Right lobe of liver (tissue), 6 donors: Measurements from ENCODE around the gene CFAP161. TPM values are rescaled to one million over a fixed set of nuclear protein-coding genes. Genes with fewer than 3 reads are reported as not detected.

Experiments
- ATAC-seq, 4 donors: fragments of 200-7000 bp; cut with Tn5 transposase; one replicate each; pipeline ENCODE4 v1.9.1; 2020; ENCODE audit warnings: mild to moderate bottlenecking in 4 of 4, moderate library complexity in 4 of 4
- DNase-seq, 3 donors: peaks; one replicate each; pipeline ENCODE4 v3.0.0-alpha.2; 2020
- H3K27ac ChIP-seq, 3 donors: fragments of 200-600 bp; one replicate each; pipeline ENCODE4 v1.8.0; 2022
- H3K27me3 ChIP-seq, 2 donors: fragments of 200-600 bp; one replicate each; pipeline ENCODE4 v1.8.0; 2022
- H3K36me3 ChIP-seq, 4 donors: fragments of 200-600 bp; sonication (generic) in 1 of 4; one replicate each; pipeline versions ENCODE4 v1.5.1 to v1.8.0; 2017 to 2022; ENCODE audit warnings: control low read depth in 1 of 4
- H3K4me1 ChIP-seq, 4 donors: fragments of 200-600 bp; sonication (generic) in 1 of 4; one replicate each; pipeline versions ENCODE4 v1.5.1 to v1.8.0; 2017 to 2022; ENCODE audit warnings: control low read depth in 1 of 4
- H3K4me3 ChIP-seq, 3 donors: fragments of 200-600 bp; one replicate each; pipeline ENCODE4 v1.8.0; 2022
- H3K9me3 ChIP-seq, 4 donors: fragments of 200-600 bp; sonication (generic) in 1 of 4; one replicate each; pipeline versions ENCODE4 v1.5.1 to v1.8.0; 2017 to 2022; ENCODE audit warnings: control low read depth in 1 of 4
- CTCF ChIP-seq, 4 donors: fragments of 200-600 bp in 3 of 4; fragments of 450-650 bp in 1 of 4; IDR thresholded peaks; one replicate each; pipeline versions ENCODE4 v1.5.1 to v1.8.0; 2016 to 2022; ENCODE audit warnings: antibody characterized with exemption in 4 of 4, mild to moderate bottlenecking in 2 of 4
- POLR2A ChIP-seq: fragments of 450-650 bp; IDR thresholded peaks from one replicate; pipeline ENCODE4 v1.6.1; 2017; ENCODE audit warnings: antibody characterized with exemption, mild to moderate bottlenecking
- WGBS: methylation state at CpG from one replicate; pipeline ENCODE4 v1.1.6; 2018; ENCODE audit warnings: low coverage, low lambda C conversion rate; ENCODE audit not compliant: insufficient coverage; ENCODE audit errors: missing lambda C conversion rate; 5-methylcytosine and 5-hydroxymethylcytosine counted together
- intact Hi-C, 2 donors: fragments of 100-400 bp; cut with DNase I; formaldehyde crosslinking; loops; one replicate each; pipeline versions ENCODE4 v1.11.2 to v1.14.1; 2022
- total RNA-seq, 6 experiments: library from RNA; depleted of rRNA in 2 of 6; stranded (reverse); fragments of >200 nt in 2 of 6; fragmentation: NEBNext Ultra II Directional in 3 of 6; extraction: Animal tissue kit (Norgen Biotek cat#: 25700) in 3 of 6; gene quantifications; one replicate each; pipeline versions ENCODE4 v1.1.0 to v1.2.4, GENCODE V29; 2016 to 2023
- donor health status: DM: no; HTN: yes; CAD: no.
- donor health status: DM: no; HTN: no; CAD: no.
- donor health status: DM: no; HTN: no; CAD: no.
- donor health status: DM: no; HTN: yes; CAD: no.
- donor health status: DM: no; HTN: yes; CAD: no.

The CFAP161 gene
- total RNA-seq, 6 experiments from 2014 or later, result 0.25 to 0.42 TPM; not detected in 4

- intact Hi-C loops, result no loop called here
- no peaks in the 10 kb centered on the region for H3K9me3 ChIP-seq
- H3K4me3 ChIP-seq, result no peak overlapping the region
- H3K4me1 ChIP-seq, result no peaks in the 10 kb centered on the region
- H3K36me3 ChIP-seq, result no peaks in the 10 kb centered on the region
- no peak for DNase-seq
- no peak for ATAC-seq
- H3K27me3 ChIP-seq, result no peaks in the 10 kb centered on the region
- no peak overlapping the region for H3K27ac ChIP-seq
- TF ChIP-seq CTCF (IDR thresholded peaks at IDR 0.05) (no peak), POLR2A (no peak)
- WGBS, result 88% methylated on average over 1 of the region's 3 CpGs
These were observed 57.6 kb downstream of the CFAP161 start for GRCh38 chr15:81191701-81192100.

- Histone ChIP-seq H3K27me3 (no peaks in the 10 kb centered on the region), H3K9me3 (no peaks in the 10 kb centered on the region), H3K27ac (no peak overlapping the region), H3K36me3 (no peaks in the 10 kb centered on the region), H3K4me3 (no peak overlapping the region), H3K4me1 (no peaks in the 10 kb centered on the region)
- WGBS, result 67% methylated on average over 5 of the region's 5 CpGs
- TF ChIP-seq CTCF (IDR thresholded peaks at IDR 0.05) (no peak), POLR2A (no peak)
- no peak for ATAC-seq
- no peak for DNase-seq
- intact Hi-C loops, result no loop called here
These were observed 60.7 kb downstream of the CFAP161 start for GRCh38 chr15:81194723-81195122.

- no peak overlapping the region for H3K4me3 ChIP-seq
- H3K9me3 ChIP-seq, result no peaks in the 10 kb centered on the region
- H3K27me3 ChIP-seq, result no peaks in the 10 kb centered on the region
- ATAC-seq, result no peak
- DNase-seq, result no peak
- H3K4me1 ChIP-seq, result no peaks in the 10 kb centered on the region
- no peak overlapping the region for H3K27ac ChIP-seq
- 38% methylated on average over 3 of the region's 8 CpGs for WGBS
- no peaks in the 10 kb centered on the region for H3K36me3 ChIP-seq
- intact Hi-C loops, result no loop called here
- TF ChIP-seq POLR2A, result no peak
- TF ChIP-seq CTCF (IDR thresholded peaks at IDR 0.05), result no peak
These were observed 61.3 kb downstream of the CFAP161 start for GRCh38 chr15:81195339-81195864.

- H3K4me3 ChIP-seq, result no peak within 1 kb of the TSS
- DNase-seq, result no peak
- TF ChIP-seq POLR2A (no peak), CTCF (IDR thresholded peaks at IDR 0.05) (no peak)
- intact Hi-C loops, result no loop called here
- no peak within 1 kb of the TSS for H3K27ac ChIP-seq
- no peaks in the 10 kb centered on the region for H3K4me1 ChIP-seq
- H3K9me3 ChIP-seq, result no peaks in the 10 kb centered on the region
- 70% methylated on average over 6 of the region's 16 CpGs for WGBS
- no peaks in the 10 kb centered on the region for H3K27me3 ChIP-seq
- ATAC-seq, result no peak
- H3K36me3 ChIP-seq, result no peaks in the 10 kb centered on the region
These were observed 62.6 kb downstream of the CFAP161 start, which contains the start of gene IL16 for GRCh38 chr15:81196576-81197254. IL16 (plus strand) TSS chr15:81196879; CDS start chr15:81225400, 28,521 bp downstream.
